K562 (cell line): ENCODE data around the gene CHST13. TPM values are rescaled to one million over a fixed set of nuclear protein-coding genes. Genes with fewer than 3 reads are reported as not detected.

Experiments
- CXXC5 ChIP-seq: fragments of 250-450 bp; sonication (Bioruptor Pico); IDR thresholded peaks from 2 replicates; pipeline ENCODE4 v1.8.0; 2022; ENCODE audit warnings: inconsistent platforms, mild to moderate bottlenecking, moderate library complexity
- ETS1 ChIP-seq: conservative IDR thresholded peaks from 2 replicates; pipeline ENCODE4 v1.6.1; 2011; ENCODE audit warnings: low read depth, mild to moderate bottlenecking, low read length; ENCODE audit not compliant: control insufficient read depth
- HMGN3 ChIP-seq: IDR thresholded peaks from 2 replicates; pipeline ENCODE4 v1.6.1; 2011; ENCODE audit warnings: borderline replicate concordance, low read depth, mild to moderate bottlenecking, mixed read lengths, low read length; ENCODE audit not compliant: insufficient read length; ENCODE audit errors: extremely low read depth
- MYC ChIP-seq, 2 experiments: fragments of 250-450 bp in 1 of 2; sonication (Bioruptor Pico) in 1 of 2; IDR thresholded peaks; 2 replicates each; pipeline versions ENCODE4 v1.5.1 to v1.6.1; 2012 to 2021; ENCODE audit warnings: low read depth in 2 of 2, borderline replicate concordance in 1 of 2, improper control_type of control experiment in 1 of 2, low read length in 1 of 2, mild to moderate bottlenecking in 1 of 2, moderate library complexity in 1 of 2
- NONO ChIP-seq, 2 experiments: fragments of 200-400 bp in 1 of 2; fragments of 450-650 bp in 1 of 2; formaldehyde crosslinking in 1 of 2; IDR thresholded peaks; 2 replicates each; pipeline ENCODE4 v1.6.1; 2017; ENCODE audit warnings: low read depth in 2 of 2, mild to moderate bottlenecking in 2 of 2, moderate library complexity in 2 of 2, low read length in 1 of 2
- POLR2AphosphoS5 ChIP-seq: IDR thresholded peaks from 2 replicates; pipeline ENCODE4 v1.6.1; 2011; ENCODE audit warnings: mild to moderate bottlenecking, low read depth, low read length, moderate library complexity; ENCODE audit not compliant: control insufficient read depth, insufficient read depth
- SIN3B ChIP-seq: fragments of 450-650 bp; IDR thresholded peaks from 2 replicates; pipeline ENCODE4 v1.6.1; 2017; ENCODE audit warnings: low read depth, mild to moderate bottlenecking, moderate library complexity
- TBP ChIP-seq: optimal IDR thresholded peaks from 2 replicates; pipeline ENCODE3; 2011; ENCODE audit warnings: low read depth, low read length, improper control_type of control experiment
- ZFX ChIP-seq: sonication (generic); formaldehyde crosslinking; IDR thresholded peaks from 2 replicates; pipeline ENCODE4 v1.8.0; 2022; ENCODE audit warnings: mild to moderate bottlenecking, missing genetic modification reagents, moderate library complexity
- ZNF146 ChIP-seq: IDR thresholded peaks from one replicate; pipeline ENCODE4 v1.6.1; 2018; ENCODE audit warnings: missing compliant biosample characterization; ENCODE audit not compliant: unreplicated experiment
- polyA plus RNA-seq, 8 experiments: library from polyadenylated mRNA; depleted of rRNA in 4 of 8; stranded (reverse) in 5 of 8; unstranded in 3 of 8; fragments of >200 nt; fragmentation: Nextera tagmentation in 2 of 8; fragmentation: Illumina TruSeq in 1 of 8; extraction: Ambion mirVana in 2 of 8; extraction: Trizol in 1 of 8; gene quantifications; 2 replicates each; pipeline versions ENCODE4 v1.2.1 to v1.2.3, GENCODE V29; 2011 to 2014; ENCODE audit warnings: inconsistent platforms in 1 of 8, missing spikeins in 1 of 8
- total RNA-seq, 7 experiments: library from RNA; depleted of rRNA in 6 of 7; stranded (reverse); fragments of >200 nt in 6 of 7; fragmentation: Illumina TruSeq in 2 of 7; extraction: Trizol in 2 of 7; gene quantifications; 2 replicates each; pipeline versions ENCODE4 v1.2.1 to v1.2.3, GENCODE V29; 2011 to 2021; ENCODE audit warnings: low replicate concordance in 1 of 7
- TF ChIP-seq, protein P1 (sequence below), 3 experiments: IDR thresholded peaks in 2 of 3; conservative IDR thresholded peaks in 1 of 3; 2 replicates each; pipeline ENCODE4 v1.5.1; 2011 to 2012; ENCODE audit warnings: low read length in 3 of 3, mild to moderate bottlenecking in 3 of 3, control low read depth in 2 of 3, improper control_type of control experiment in 1 of 3, inconsistent platforms in 1 of 3, low read depth in 1 of 3, mixed read lengths in 1 of 3, moderate library complexity in 1 of 3; ENCODE audit not compliant: insufficient read depth in 2 of 3
- TF ChIP-seq, protein P2 (sequence below): fragments of 450-650 bp; IDR thresholded peaks from 2 replicates; pipeline ENCODE4 v1.6.1; 2017; ENCODE audit warnings: antibody characterized with exemption
- TF ChIP-seq, protein P3 (sequence below): sonication (generic); formaldehyde crosslinking; IDR thresholded peaks from 2 replicates; pipeline ENCODE4 v1.8.1; 2022; ENCODE audit warnings: missing genetic modification reagents
- TF ChIP-seq, protein P4 (sequence below): IDR thresholded peaks from 3 replicates; pipeline ENCODE4 v1.6.1; 2011; ENCODE audit warnings: borderline replicate concordance, mild to moderate bottlenecking, moderate library complexity; ENCODE audit not compliant: insufficient read length; ENCODE audit errors: extremely low read depth

Gene CHST13
- total and polyA plus RNA-seq, 9 of the 15 experiments (the other 6 are each of a cell fraction or from before 2014, with no cell fraction given): not detected

DNA sequence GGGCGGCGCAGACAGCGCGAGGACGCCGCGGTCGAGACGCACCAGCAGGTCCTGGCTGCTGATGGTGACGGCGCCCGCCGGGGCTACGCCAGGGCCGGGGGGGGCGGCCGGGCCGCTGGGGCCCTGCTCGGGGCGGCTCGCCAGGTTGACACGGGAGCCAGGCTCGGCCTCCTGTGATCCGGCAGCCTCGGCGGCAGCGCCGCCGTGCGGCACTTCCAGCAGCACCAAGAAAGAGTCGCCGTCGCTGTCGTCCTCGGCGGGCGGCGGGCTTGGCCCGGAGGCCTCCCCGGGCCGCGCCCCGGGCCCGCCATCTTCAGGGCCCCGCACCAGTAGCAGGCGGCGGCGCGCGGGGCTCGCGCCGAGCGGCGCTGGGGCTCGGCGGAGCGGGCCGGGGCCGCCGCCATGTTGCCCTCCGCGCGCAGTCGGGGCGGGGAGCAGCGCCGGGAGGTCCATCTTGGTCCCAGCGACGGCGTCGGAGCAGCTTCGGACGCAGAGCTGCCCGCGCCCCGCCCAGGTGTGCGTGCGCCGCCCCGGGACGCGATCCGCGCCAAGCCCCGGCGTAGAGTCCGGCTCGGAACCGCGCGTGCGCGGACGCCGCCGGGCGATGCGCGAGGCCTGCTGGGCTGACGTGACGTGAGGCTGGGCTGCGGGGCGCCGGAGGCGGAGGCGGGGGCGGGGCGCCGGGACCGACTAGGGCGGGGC, 48.4 kb upstream of the CHST13 start, which contains the start of gene ZXDC (continued):
- TF ChIP-seq, protein P1, sequence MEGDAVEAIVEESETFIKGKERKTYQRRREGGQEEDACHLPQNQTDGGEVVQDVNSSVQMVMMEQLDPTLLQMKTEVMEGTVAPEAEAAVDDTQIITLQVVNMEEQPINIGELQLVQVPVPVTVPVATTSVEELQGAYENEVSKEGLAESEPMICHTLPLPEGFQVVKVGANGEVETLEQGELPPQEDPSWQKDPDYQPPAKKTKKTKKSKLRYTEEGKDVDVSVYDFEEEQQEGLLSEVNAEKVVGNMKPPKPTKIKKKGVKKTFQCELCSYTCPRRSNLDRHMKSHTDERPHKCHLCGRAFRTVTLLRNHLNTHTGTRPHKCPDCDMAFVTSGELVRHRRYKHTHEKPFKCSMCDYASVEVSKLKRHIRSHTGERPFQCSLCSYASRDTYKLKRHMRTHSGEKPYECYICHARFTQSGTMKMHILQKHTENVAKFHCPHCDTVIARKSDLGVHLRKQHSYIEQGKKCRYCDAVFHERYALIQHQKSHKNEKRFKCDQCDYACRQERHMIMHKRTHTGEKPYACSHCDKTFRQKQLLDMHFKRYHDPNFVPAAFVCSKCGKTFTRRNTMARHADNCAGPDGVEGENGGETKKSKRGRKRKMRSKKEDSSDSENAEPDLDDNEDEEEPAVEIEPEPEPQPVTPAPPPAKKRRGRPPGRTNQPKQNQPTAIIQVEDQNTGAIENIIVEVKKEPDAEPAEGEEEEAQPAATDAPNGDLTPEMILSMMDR (IDR thresholded peaks at IDR 0.05 in 2 of 3, conservative IDR thresholded peaks at IDR 0.05 in 1 of 3; ENCODE audit: insufficient read depth in 2 of 3, low read depth in 1 of 3, low read length in 3 of 3): peak; percentile 32 to 60 (median 53); a peak in 5 of 6 replicates
- TF ChIP-seq, protein P2, sequence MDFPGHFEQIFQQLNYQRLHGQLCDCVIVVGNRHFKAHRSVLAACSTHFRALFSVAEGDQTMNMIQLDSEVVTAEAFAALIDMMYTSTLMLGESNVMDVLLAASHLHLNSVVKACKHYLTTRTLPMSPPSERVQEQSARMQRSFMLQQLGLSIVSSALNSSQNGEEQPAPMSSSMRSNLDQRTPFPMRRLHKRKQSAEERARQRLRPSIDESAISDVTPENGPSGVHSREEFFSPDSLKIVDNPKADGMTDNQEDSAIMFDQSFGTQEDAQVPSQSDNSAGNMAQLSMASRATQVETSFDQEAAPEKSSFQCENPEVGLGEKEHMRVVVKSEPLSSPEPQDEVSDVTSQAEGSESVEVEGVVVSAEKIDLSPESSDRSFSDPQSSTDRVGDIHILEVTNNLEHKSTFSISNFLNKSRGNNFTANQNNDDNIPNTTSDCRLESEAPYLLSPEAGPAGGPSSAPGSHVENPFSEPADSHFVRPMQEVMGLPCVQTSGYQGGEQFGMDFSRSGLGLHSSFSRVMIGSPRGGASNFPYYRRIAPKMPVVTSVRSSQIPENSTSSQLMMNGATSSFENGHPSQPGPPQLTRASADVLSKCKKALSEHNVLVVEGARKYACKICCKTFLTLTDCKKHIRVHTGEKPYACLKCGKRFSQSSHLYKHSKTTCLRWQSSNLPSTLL: no peak
- TF ChIP-seq TBP (peak; percentile 53), MYC (IDR thresholded peaks at IDR 0.05; ENCODE audit: low read depth, low read length) (peak; percentile 11; the same call in 1 of the 2 replicates), MYC (CRISPR knock-in tag; IDR thresholded peaks at IDR 0.05; ENCODE audit: borderline replicate concordance, low read depth) (no peak), CXXC5 (CRISPR knock-in tag) (peak; percentile 68), ZNF146 (CRISPR knock-in tag) (no peak), SIN3B (peak; percentile 70), NONO (IDR thresholded peaks at IDR 0.05; ENCODE audit: low read depth in 2 of 2, low read length in 1 of 2) (peak; percentile 21 to 32; a peak in 1 of 4 replicates), HMGN3 (peak; percentile 55), ZFX (CRISPR knock-in tag) (peak; percentile 20; the same call in 1 of the 2 replicates), ETS1 (no peak), POLR2AphosphoS5 (no peak)
- TF ChIP-seq, protein P3, sequence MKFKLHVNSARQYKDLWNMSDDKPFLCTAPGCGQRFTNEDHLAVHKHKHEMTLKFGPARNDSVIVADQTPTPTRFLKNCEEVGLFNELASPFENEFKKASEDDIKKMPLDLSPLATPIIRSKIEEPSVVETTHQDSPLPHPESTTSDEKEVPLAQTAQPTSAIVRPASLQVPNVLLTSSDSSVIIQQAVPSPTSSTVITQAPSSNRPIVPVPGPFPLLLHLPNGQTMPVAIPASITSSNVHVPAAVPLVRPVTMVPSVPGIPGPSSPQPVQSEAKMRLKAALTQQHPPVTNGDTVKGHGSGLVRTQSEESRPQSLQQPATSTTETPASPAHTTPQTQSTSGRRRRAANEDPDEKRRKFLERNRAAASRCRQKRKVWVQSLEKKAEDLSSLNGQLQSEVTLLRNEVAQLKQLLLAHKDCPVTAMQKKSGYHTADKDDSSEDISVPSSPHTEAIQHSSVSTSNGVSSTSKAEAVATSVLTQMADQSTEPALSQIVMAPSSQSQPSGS (CRISPR knock-in tag): no peak
- TF ChIP-seq, protein P4, sequence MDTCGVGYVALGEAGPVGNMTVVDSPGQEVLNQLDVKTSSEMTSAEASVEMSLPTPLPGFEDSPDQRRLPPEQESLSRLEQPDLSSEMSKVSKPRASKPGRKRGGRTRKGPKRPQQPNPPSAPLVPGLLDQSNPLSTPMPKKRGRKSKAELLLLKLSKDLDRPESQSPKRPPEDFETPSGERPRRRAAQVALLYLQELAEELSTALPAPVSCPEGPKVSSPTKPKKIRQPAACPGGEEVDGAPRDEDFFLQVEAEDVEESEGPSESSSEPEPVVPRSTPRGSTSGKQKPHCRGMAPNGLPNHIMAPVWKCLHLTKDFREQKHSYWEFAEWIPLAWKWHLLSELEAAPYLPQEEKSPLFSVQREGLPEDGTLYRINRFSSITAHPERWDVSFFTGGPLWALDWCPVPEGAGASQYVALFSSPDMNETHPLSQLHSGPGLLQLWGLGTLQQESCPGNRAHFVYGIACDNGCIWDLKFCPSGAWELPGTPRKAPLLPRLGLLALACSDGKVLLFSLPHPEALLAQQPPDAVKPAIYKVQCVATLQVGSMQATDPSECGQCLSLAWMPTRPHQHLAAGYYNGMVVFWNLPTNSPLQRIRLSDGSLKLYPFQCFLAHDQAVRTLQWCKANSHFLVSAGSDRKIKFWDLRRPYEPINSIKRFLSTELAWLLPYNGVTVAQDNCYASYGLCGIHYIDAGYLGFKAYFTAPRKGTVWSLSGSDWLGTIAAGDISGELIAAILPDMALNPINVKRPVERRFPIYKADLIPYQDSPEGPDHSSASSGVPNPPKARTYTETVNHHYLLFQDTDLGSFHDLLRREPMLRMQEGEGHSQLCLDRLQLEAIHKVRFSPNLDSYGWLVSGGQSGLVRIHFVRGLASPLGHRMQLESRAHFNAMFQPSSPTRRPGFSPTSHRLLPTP: no peak
